Common myeloid progenitor, CD34-positive (primary cell): ENCODE results near the gene SLC43A1.

Experiments
- CTCF ChIA-PET: fragments of 350-600 bp; sonication (Branson Sonifier 250); formaldehyde crosslinking; loops from one replicate; lab custom pipeline; 2021; ENCODE audit warnings: antibody characterized with exemption; lab: Charles Lee
- POLR2A ChIA-PET: fragments of 350-600 bp; sonication (Branson Sonifier 250); formaldehyde crosslinking; loops from one replicate; lab custom pipeline; 2021; ENCODE audit warnings: antibody characterized with exemption; lab: Charles Lee
- DNase-seq, 3 donors: peaks; one replicate each; pipeline versions ENCODE4 v3.0.0 to v3.0.0-alpha.2; 2013
- H3K27ac ChIP-seq, 2 experiments: 1 replicate in 1 of 2; 2 replicates in 1 of 2; pipeline ENCODE4 v1.7.0; 2013; ENCODE audit warnings: inconsistent platforms in 2 of 2, low read length in 2 of 2, mild to moderate bottlenecking in 2 of 2, low read depth in 1 of 2, moderate library complexity in 1 of 2; ENCODE audit not compliant: severe bottlenecking in 2 of 2, insufficient read depth in 1 of 2, poor library complexity in 1 of 2
- H3K27me3 ChIP-seq, 5 experiments: replicated peaks in 2 of 5; 1 replicate in 3 of 5; 2 replicates in 2 of 5; pipeline versions ENCODE4 v1.6.1 to v1.7.0; 2013; ENCODE audit warnings: low read length in 4 of 5, mild to moderate bottlenecking in 2 of 5, moderate library complexity in 2 of 5, inconsistent platforms in 1 of 5; ENCODE audit not compliant: insufficient read depth in 5 of 5, control insufficient read depth in 4 of 5
- H3K36me3 ChIP-seq, 4 experiments: 1 replicate in 2 of 4; 2 replicates in 2 of 4; pipeline versions ENCODE4 v1.6.1 to v1.7.0; 2013; ENCODE audit warnings: low read length in 3 of 4, control low read depth in 1 of 4, mild to moderate bottlenecking in 1 of 4; ENCODE audit not compliant: control insufficient read depth in 4 of 4, insufficient read depth in 4 of 4
- H3K4me1 ChIP-seq, 4 experiments: 1 replicate in 3 of 4; 2 replicates in 1 of 4; pipeline versions ENCODE4 v1.6.1 to v1.7.1; 2013; ENCODE audit warnings: low read length in 3 of 4, mild to moderate bottlenecking in 3 of 4, control low read depth in 1 of 4, inconsistent platforms in 1 of 4, moderate library complexity in 1 of 4; ENCODE audit not compliant: control insufficient read depth in 4 of 4, insufficient read depth in 4 of 4; ENCODE audit errors: control extremely low read depth in 1 of 4
- H3K4me3 ChIP-seq, 7 experiments: 1 replicate in 4 of 7; 2 replicates in 3 of 7; pipeline versions ENCODE4 v1.5.1 to v1.7.0; 2013; ENCODE audit warnings: mild to moderate bottlenecking in 7 of 7, low read length in 6 of 7, moderate library complexity in 6 of 7, inconsistent platforms in 2 of 7, low read depth in 2 of 7, control low read depth in 1 of 7; ENCODE audit not compliant: insufficient read depth in 4 of 7, control insufficient read depth in 1 of 7; ENCODE audit errors: extremely low read depth in 1 of 7
- H3K9me3 ChIP-seq, 5 experiments: 1 replicate in 4 of 5; 2 replicates in 1 of 5; pipeline versions ENCODE4 v1.6.1 to v1.7.1; 2013; ENCODE audit warnings: low read length in 4 of 5, mild to moderate bottlenecking in 2 of 5, inconsistent platforms in 1 of 5, low read depth in 1 of 5, moderate library complexity in 1 of 5; ENCODE audit not compliant: control insufficient read depth in 4 of 5, insufficient read depth in 2 of 5; ENCODE audit errors: control extremely low read depth in 1 of 5
- WGBS: methylation state at CpG from one replicate; pipeline ENCODE4 v1.1.5; 2013; ENCODE audit not compliant: insufficient coverage; 5-methylcytosine and 5-hydroxymethylcytosine counted together

The SLC43A1 gene

GRCh38 chr11:57460022-57460757, 55.3 kb downstream of the SLC43A1 start, which contains the start of gene RTN4RL2:
TSS of gene RTN4RL2 (plus strand) at chr11:57460528. CDS start at chr11:57460866, 338 bp downstream.
- WGBS, result 0% methylated on average over 36 of the region's 66 CpGs
- H3K27me3 ChIP-seq, result peaks cover 3 to 50% (median 18%) of the 10 kb centered on the region in 5 experiments
- H3K36me3 ChIP-seq, result no peaks in the 10 kb centered on the region
- CTCF ChIA-PET, result interaction anchor here (0.7 to 12.0 kb wide), 20 partner anchors 9 to 181 kb away, joined by 3 to 211 read pairs (median 4); partner anchors contain the start of gene SLC43A1
- no peaks in the 10 kb centered on the region for H3K9me3 ChIP-seq
- POLR2A ChIA-PET, result interaction anchor here (1.0 kb wide), 1 partner anchor 35 kb away, joined by 3 read pairs; no protein-coding TSS in a partner anchor
- H3K27ac ChIP-seq, result no peak within 1 kb of the TSS
- peak within 1 kb of the TSS; percentile 15 to 74 (median 59) for H3K4me3 ChIP-seq
- H3K4me1 ChIP-seq, result peaks cover 0 to 41% (median 36%) of the 10 kb centered on the region in 4 experiments
- DNase-seq, result peak; percentile 50 to 66 (median 57)

GRCh38 chr11:57459164-57460021, 56.1 kb downstream of the SLC43A1 start:
- Histone ChIP-seq H3K27ac (no peak overlapping the region), H3K4me3 (peak overlapping the region; percentile 16 to 74 (median 59)), H3K36me3 (no peaks in the 10 kb centered on the region), H3K9me3 (no peaks in the 10 kb centered on the region), H3K27me3 (peaks cover 3 to 50% (median 18%) of the 10 kb centered on the region in 5 experiments), H3K4me1 (peaks cover 0 to 41% (median 36%) of the 10 kb centered on the region in 4 experiments)
- ChIA-PET CTCF (interaction anchor here (0.7 to 12.0 kb wide), 26 partner anchors 8 to 182 kb away, joined by 3 to 211 read pairs (median 6); partner anchors contain the start of genes SLC43A1, SLC43A3 and TIMM10), POLR2A (interaction anchor here (1.3 kb wide), 1 partner anchor 114 kb away, joined by 4 read pairs; no protein-coding TSS in a partner anchor)
- 0% methylated on average over 59 of the region's 62 CpGs for WGBS
- peak in 2 of 3 donors; percentile 37 to 49 for DNase-seq

- H3K27me3 ChIP-seq, result peaks cover 3 to 50% (median 18%) of the 10 kb centered on the region in 5 experiments
- DNase-seq, result peak in 2 of 3 donors; percentile 56 to 66
- peaks cover 0 to 41% (median 36%) of the 10 kb centered on the region in 4 experiments for H3K4me1 ChIP-seq
- ChIA-PET CTCF (interaction anchor here (1.1 to 12.0 kb wide), 27 partner anchors 9 to 183 kb away, joined by 3 to 211 read pairs (median 10); partner anchors contain the start of genes SLC43A1, SLC43A3 and TIMM10), POLR2A (interaction anchor here (1.2 to 1.3 kb wide), 2 partner anchors 14 to 113 kb away, joined by 4 read pairs; no protein-coding TSS in a partner anchor)
- no peaks in the 10 kb centered on the region for H3K36me3 ChIP-seq
- WGBS, result 0% methylated on average over 27 of the region's 44 CpGs
- no peaks in the 10 kb centered on the region for H3K9me3 ChIP-seq
- H3K27ac ChIP-seq, result no peak overlapping the region
- H3K4me3 ChIP-seq, result peak overlapping the region; percentile 16 to 74 (median 59)
Measured at GRCh38 chr11:57458410-57459163, 56.9 kb downstream of the SLC43A1 start.

GRCh38 chr11:57458060-57458409, 57.5 kb downstream of the SLC43A1 start:
- Histone ChIP-seq H3K4me3 (peak overlapping the region in 3 of 7 experiments; percentile 65 to 74 (median 67)), H3K27ac (no peak overlapping the region), H3K36me3 (no peaks in the 10 kb centered on the region), H3K27me3 (peaks cover 3 to 50% (median 18%) of the 10 kb centered on the region in 5 experiments), H3K4me1 (peaks cover 0 to 41% (median 36%) of the 10 kb centered on the region in 4 experiments), H3K9me3 (no peaks in the 10 kb centered on the region)
- ChIA-PET POLR2A (interaction anchor here (1.0 to 1.6 kb wide), 4 partner anchors 15 to 112 kb away, joined by 3 to 4 read pairs (median 4); no protein-coding TSS in a partner anchor), CTCF (interaction anchor here (1.1 to 12.0 kb wide), 31 partner anchors 9 to 183 kb away, joined by 3 to 211 read pairs (median 10); partner anchors contain the start of genes SLC43A1, SLC43A3 and TIMM10)
- 0% methylated on average over 8 of the region's 16 CpGs for WGBS
- peak in 2 of 3 donors; percentile 51 to 53 for DNase-seq

GRCh38 chr11:57457643-57458023, 57.9 kb downstream of the SLC43A1 start:
- Histone ChIP-seq H3K9me3 (no peaks in the 10 kb centered on the region), H3K27me3 (peaks cover 3 to 50% (median 18%) of the 10 kb centered on the region in 5 experiments), H3K36me3 (no peaks in the 10 kb centered on the region), H3K27ac (no peak overlapping the region), H3K4me3 (peak overlapping the region in 3 of 7 experiments; percentile 12 to 67 (median 43)), H3K4me1 (peaks cover 0 to 41% (median 36%) of the 10 kb centered on the region in 4 experiments)
- POLR2A ChIA-PET, result interaction anchor here (0.6 to 1.6 kb wide), 5 partner anchors 8 to 112 kb away, joined by 3 to 4 read pairs (median 4); no protein-coding TSS in a partner anchor
- DNase-seq, result no peak
- CTCF ChIA-PET, result interaction anchor here (1.0 to 12.0 kb wide), 33 partner anchors 8 to 187 kb away, joined by 3 to 211 read pairs (median 9); partner anchors contain the start of genes SLC43A1, SLC43A3 and TIMM10
- 0% methylated on average over 5 of the region's 7 CpGs for WGBS
